ENCODE results near the gene CHAMP1.

- no peak for TF ChIP-seq CTCF (IDR thresholded peaks at IDR 0.05)
- no peak for TF ChIP-seq POLR2AphosphoS5 (IDR thresholded peaks at IDR 0.05; ENCODE audit: low read depth, low read length)
- TF ChIP-seq SIN3A (IDR thresholded peaks at IDR 0.05; ENCODE audit: borderline replicate concordance, insufficient read depth, low read depth, low read length) = no peak
Measured at GRCh38 chr13:114328034-114328433, 13.7 kb downstream of the CHAMP1 start.

Data from Panc1 (cell line).